Heart right ventricle (tissue), 16 donors: ENCODE data around the gene GSTO1. TPM values are rescaled to one million over a fixed set of nuclear protein-coding genes. Genes with fewer than 3 reads are reported as not detected.
"Not testable (repeated sequence)": the region's sequence is repeated elsewhere in the genome, so short reads cannot be mapped to it uniquely, and the experiment has no call there.

Experiments used
- ATAC-seq, 8 donors: fragments of 200-7000 bp; cut with Tn5 transposase; one replicate each; pipeline ENCODE4 v1.9.1; 2020; ENCODE audit warnings: mild to moderate bottlenecking in 8 of 8, moderate library complexity in 8 of 8, moderate number of reproducible peaks in 1 of 8
- DNase-seq, 2 donors: peaks; one replicate each; pipeline ENCODE4 v3.0.0-alpha.2; 2020
- H3K27ac ChIP-seq, 10 donors: fragments of 200-600 bp; sonication (generic) in 2 of 10; one replicate each; pipeline versions ENCODE4 v1.5.0 to v1.8.0; 2020 to 2022; ENCODE audit warnings: mild to moderate bottlenecking in 3 of 10
- H3K27me3 ChIP-seq, 7 donors: fragments of 200-600 bp; one replicate each; pipeline ENCODE4 v1.8.0; 2021 to 2022; ENCODE audit warnings: mild to moderate bottlenecking in 2 of 7
- H3K36me3 ChIP-seq, 9 donors: fragments of 200-600 bp; sonication (generic) in 1 of 9; one replicate each; pipeline versions ENCODE4 v1.5.0 to v1.8.0; 2020 to 2022; ENCODE audit warnings: mild to moderate bottlenecking in 2 of 9
- H3K4me1 ChIP-seq, 9 donors: fragments of 200-600 bp; sonication (generic) in 1 of 9; one replicate each; pipeline versions ENCODE4 v1.5.0 to v1.8.0; 2020 to 2022; ENCODE audit warnings: mild to moderate bottlenecking in 4 of 9
- H3K4me3 ChIP-seq, 10 donors: fragments of 200-600 bp; sonication (generic) in 2 of 10; one replicate each; pipeline versions ENCODE4 v1.5.0 to v1.8.0; 2020 to 2022; ENCODE audit warnings: mild to moderate bottlenecking in 7 of 10, moderate library complexity in 2 of 10
- H3K9me3 ChIP-seq, 11 donors: fragments of 200-600 bp in 10 of 11; sonication (generic) in 2 of 11; one replicate each; pipeline versions ENCODE4 v1.5.0 to v1.8.0; 2013 to 2022; ENCODE audit warnings: mild to moderate bottlenecking in 2 of 11, control low read depth in 1 of 11, moderate library complexity in 1 of 11
- WGBS, 2 donors: extraction: QIAGEN DNeasy Blood & Tissue Kit; methylation state at CpG; one replicate each; pipeline ENCODE4 v1.1.7; 2013; ENCODE audit warnings: inconsistent platforms in 1 of 2; 5-methylcytosine and 5-hydroxymethylcytosine counted together
- intact Hi-C, 10 donors: fragments of 100-400 bp; cut with DNase I; formaldehyde crosslinking; loops; one replicate each; pipeline versions ENCODE4 v1.11.1 to v1.14.2; 2022
- polyA plus RNA-seq, 2 donors: library from polyadenylated mRNA; stranded (reverse); fragments of 200-250 nt; gene quantifications; one replicate each; pipeline ENCODE4 v1.2.3, GENCODE V29; 2013
- total RNA-seq, 10 donors: library from RNA; stranded (reverse); fragmentation: NEBNext Ultra II Directional in 3 of 10; extraction: Animal tissue kit (Norgen Biotek cat#: 25700) in 3 of 10; gene quantifications; one replicate each; pipeline versions ENCODE4 v1.2.1 to v1.2.4, GENCODE V29; 2021 to 2023
- TF ChIP-seq, protein P1 (sequence below), 9 donors: fragments of 200-600 bp; sonication (generic) in 2 of 9; IDR thresholded peaks; one replicate each; pipeline versions ENCODE4 v1.5.0 to v1.8.0; 2021 to 2022; ENCODE audit warnings: antibody characterized with exemption in 9 of 9, mild to moderate bottlenecking in 5 of 9, moderate library complexity in 1 of 9
- donor health status: Arrhythmogenic right ventricular cardiomyopathy.
- donor health status: ischemic (EF 13 %, LVEDD 7.1; RV severe dilation, severe dysfunction).
- donor health status: healthy with polysubstance abuse.
- donor health status: DM: no; HTN: yes; CAD: no.
- donor health status: DM: no; HTN: no; CAD: no.
- donor health status: ischemic (EF 25% LVEDD 6.9; RV normal size, moderate dysfunction).
- donor health status: ischemic (EF 25% LVEDD 5.7; RV mildly dilated, moderate dysfunction).
- donor health status: healthy.
- donor health status: DM: yes; HTN: yes; CAD: no.
- donor health status: Ischemic cardiomyopathy.
- donor health status: ischemic (EF 35%, LVEDD 5.7; RV mildly dilated, moderate dysfunction).
- donor health status: nonischemic (EF 11% LVEDD 7.7; RV severe dilation, severe dysfunction).
- donor health status: DM: yes; HTN: yes; CAD: no.
- donor health status: PGD.
- donor health status: ischemic (EF 29% LVEDD 5.4; RV normal size, mild dysfunction).
- donor health status: nonischemic (EF 23%, LVEDD 6.1; RV moderate dilation, normal function).

GSTO1 gene
- total and polyA plus RNA-seq, 12 donors: 161 to 570 (median 226) TPM

DNA sequence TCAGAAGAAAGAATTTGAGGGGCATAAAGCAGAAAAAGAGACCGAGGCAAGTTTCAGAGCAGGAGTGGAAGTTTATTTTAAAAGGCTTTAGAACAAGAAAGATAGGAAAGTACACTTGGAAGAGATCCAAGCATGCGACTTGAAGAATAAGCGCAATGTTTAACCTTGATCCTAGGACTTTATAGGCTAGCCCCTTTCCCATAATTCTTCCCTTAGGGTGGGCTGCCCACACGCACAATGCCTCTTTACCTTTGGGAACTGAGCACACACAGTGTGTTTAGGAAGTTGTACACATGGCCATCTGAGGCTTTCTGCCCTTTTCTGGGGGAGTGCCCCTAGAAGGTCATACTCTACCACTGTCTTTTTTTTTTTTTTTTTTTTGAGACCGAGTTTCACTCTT is 11.2 kb upstream of the GSTO1 start:
- TF ChIP-seq, protein P1, sequence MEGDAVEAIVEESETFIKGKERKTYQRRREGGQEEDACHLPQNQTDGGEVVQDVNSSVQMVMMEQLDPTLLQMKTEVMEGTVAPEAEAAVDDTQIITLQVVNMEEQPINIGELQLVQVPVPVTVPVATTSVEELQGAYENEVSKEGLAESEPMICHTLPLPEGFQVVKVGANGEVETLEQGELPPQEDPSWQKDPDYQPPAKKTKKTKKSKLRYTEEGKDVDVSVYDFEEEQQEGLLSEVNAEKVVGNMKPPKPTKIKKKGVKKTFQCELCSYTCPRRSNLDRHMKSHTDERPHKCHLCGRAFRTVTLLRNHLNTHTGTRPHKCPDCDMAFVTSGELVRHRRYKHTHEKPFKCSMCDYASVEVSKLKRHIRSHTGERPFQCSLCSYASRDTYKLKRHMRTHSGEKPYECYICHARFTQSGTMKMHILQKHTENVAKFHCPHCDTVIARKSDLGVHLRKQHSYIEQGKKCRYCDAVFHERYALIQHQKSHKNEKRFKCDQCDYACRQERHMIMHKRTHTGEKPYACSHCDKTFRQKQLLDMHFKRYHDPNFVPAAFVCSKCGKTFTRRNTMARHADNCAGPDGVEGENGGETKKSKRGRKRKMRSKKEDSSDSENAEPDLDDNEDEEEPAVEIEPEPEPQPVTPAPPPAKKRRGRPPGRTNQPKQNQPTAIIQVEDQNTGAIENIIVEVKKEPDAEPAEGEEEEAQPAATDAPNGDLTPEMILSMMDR (IDR thresholded peaks at IDR 0.05): no peak
- intact Hi-C loops: no loop called here
- ATAC-seq: no peak
- no peak for DNase-seq
- Histone ChIP-seq H3K4me1 (peaks cover 0 to 16% (median 0%) of the 10 kb centered on the region in 9 donors), H3K36me3 (no peaks in the 10 kb centered on the region), H3K4me3 (no peak overlapping the region), H3K27me3 (peaks cover 0 to 11% (median 0%) of the 10 kb centered on the region in 7 donors), H3K27ac (no peak overlapping the region), H3K9me3 (peaks cover 0 to 6% (median 0%) of the 10 kb centered on the region in 11 donors)
- 67 to 69% methylated on average over 5 of the region's 5 CpGs for WGBS, 2 donors

DNA sequence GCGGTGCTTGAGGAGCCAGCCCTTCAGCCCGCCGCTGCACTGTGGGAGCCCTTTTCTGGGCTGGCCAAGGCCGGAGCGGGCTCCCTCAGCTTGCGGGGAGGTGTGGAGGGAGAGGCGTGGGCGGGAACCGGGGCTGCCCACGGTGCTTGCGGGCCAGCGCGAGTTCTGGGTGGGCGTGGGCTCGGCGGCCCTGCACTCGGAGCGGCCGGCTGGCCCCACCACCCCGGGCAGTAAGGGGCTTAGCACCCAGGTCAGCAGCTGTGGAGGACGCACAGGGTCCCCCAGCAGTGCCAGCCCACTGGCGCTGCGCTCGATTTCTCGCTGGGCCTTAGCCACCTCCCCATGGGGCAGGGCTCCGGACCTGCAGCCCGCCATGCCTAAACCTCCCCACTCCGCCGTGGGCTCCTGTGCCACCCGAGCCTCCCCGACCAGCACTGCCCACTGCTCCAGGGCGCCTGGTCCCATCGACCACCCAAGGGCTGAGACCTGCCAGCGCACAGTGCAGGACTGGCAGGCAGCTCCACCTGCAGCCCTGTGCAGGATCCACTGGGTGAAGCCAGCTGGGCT is 9.5 kb upstream of the GSTO1 start:
- DNase-seq: no peak
- intact Hi-C loops: no loop called here
- no peak for ATAC-seq
- Histone ChIP-seq H3K36me3 (no peaks in the 10 kb centered on the region), H3K27me3 (peaks cover 0 to 9% (median 0%) of the 10 kb centered on the region in 7 donors), H3K4me3 (no peak overlapping the region), H3K27ac (no peak overlapping the region), H3K4me1 (peaks cover 0 to 16% (median 0%) of the 10 kb centered on the region in 9 donors), H3K9me3 (peaks cover 0 to 6% (median 0%) of the 10 kb centered on the region in 11 donors)
- TF ChIP-seq, protein P1 (IDR thresholded peaks at IDR 0.05): no peak
- 96% methylated on average over 34 of the region's 34 CpGs for WGBS, 2 donors

DNA sequence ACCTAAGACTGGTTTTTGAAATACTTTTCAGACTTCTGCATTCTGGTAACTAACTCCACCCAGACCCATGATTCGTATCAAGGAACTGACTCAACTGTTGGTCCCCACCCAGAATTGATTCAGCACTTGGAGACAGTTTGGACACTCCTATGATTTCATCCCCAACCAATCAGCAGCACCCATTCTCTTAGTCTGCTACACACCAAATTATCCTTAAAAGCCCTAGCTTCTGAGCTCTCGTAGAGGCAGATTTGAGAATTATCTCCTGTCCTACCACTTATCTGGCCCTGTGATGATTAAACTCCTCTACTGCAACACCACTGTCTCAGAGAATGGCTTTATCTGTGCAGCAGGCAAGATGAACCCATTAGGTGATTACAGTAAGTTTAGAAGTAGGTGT is 7.7 kb upstream of the GSTO1 start:
- H3K36me3 ChIP-seq: no peaks in the 10 kb centered on the region
- TF ChIP-seq, protein P1 (IDR thresholded peaks at IDR 0.05): no peak
- peaks cover 0 to 6% (median 0%) of the 10 kb centered on the region in 11 donors for H3K9me3 ChIP-seq
- ATAC-seq (peak in 6 of 8 donors; percentile 34 to 89 (median 56)), DNase-seq (peak in 1 of 2 donors; percentile 13)
- H3K4me1 ChIP-seq: peaks cover 0 to 16% (median 0%) of the 10 kb centered on the region in 9 donors
- H3K4me3 ChIP-seq: peak overlapping the region in 1 of 10 donors; percentile 8
- peak overlapping the region in 1 of 10 donors; percentile 84 for H3K27ac ChIP-seq
- no peaks in the 10 kb centered on the region for H3K27me3 ChIP-seq
- intact Hi-C loops: no loop called here
- 53 to 65% methylated on average over 2 of the region's 2 CpGs for WGBS, 2 donors

DNA sequence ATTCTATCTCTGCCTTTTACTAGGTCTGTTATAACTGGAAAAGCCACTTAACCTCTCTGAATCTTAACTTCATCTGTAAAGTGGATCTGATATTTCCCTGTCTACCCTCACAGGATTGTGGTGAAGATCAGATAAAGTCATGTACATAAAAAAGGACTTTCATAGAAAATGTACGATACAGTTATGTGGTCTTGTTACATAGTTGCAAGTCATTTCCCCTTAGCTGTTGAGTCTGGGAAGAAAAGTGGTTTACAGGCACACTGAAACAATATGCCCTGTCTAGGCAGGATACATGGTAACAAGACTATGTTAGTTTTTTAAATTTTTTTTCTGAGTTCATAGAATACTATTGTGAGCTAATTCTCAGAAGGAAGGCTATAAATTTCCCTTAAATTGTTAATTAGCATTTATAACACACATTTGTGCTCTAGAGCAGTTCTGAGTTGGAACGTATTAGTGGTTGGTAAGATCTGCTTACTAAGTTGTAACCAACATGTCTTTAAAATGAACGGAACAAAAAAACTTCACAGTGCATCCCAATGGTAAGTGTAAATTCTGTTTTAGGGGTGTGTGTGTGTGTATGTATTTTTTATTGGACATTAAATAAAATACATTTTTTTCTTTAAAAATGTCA is 7.1 kb upstream of the GSTO1 start:
- H3K36me3 ChIP-seq: no peaks in the 10 kb centered on the region
- peak overlapping the region in 1 of 10 donors; percentile 8 for H3K4me3 ChIP-seq
- TF ChIP-seq, protein P1 (IDR thresholded peaks at IDR 0.05): no peak
- H3K27me3 ChIP-seq: no peaks in the 10 kb centered on the region
- intact Hi-C loops: no loop called here
- DNase-seq: no peak
- WGBS, 2 donors: 82 to 84% methylated on average over 3 of the region's 3 CpGs
- H3K27ac ChIP-seq: peak overlapping the region in 1 of 10 donors; percentile 84
- H3K4me1 ChIP-seq: peaks cover 0 to 16% (median 0%) of the 10 kb centered on the region in 9 donors
- peaks cover 0 to 6% (median 0%) of the 10 kb centered on the region in 11 donors for H3K9me3 ChIP-seq
- no peak for ATAC-seq

DNA sequence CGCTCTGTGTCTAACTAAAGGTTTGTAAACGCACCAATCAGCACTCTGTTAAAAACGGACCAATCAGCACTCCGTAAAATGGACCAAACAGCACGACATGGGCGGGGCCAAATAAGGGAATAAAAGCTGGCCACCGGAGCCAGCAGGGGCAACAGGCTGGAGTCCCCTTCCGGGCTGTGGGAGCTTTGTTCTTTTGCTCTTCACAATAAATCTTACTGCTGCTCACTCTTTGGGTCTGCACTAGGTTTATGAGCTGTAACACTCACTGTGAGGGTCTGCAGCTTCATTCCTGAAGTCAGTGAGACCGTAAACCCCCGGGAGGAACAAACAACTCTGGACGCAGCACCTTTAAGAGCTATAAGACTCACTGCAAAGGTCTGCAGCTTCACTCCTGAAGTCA is 5.8 kb upstream of the GSTO1 start:
- H3K4me3 ChIP-seq, H3K9me3 ChIP-seq: not testable (repeated sequence)

More for the DNA sequence above, 5.8 kb upstream of the GSTO1 start:
- H3K36me3 ChIP-seq, ATAC-seq, intact Hi-C loops, H3K27ac ChIP-seq, DNase-seq, H3K27me3 ChIP-seq: not testable (repeated sequence)
- peaks cover 0 to 21% (median 0%) of the 10 kb centered on the region in 9 donors for H3K4me1 ChIP-seq
- 90 to 93% methylated on average over 11 of the region's 11 CpGs for WGBS, 2 donors
